Tibial nerve (tissue), 4 donors: Measurements from ENCODE around the gene ISOC2.

Experiments used
- EP300 ChIP-seq, 2 donors: sonication (generic); formaldehyde crosslinking; IDR thresholded peaks; one replicate each; pipeline ENCODE4 v1.6.1; 2017; ENCODE audit warnings: antibody characterized with exemption in 2 of 2, mild to moderate bottlenecking in 1 of 2
- POLR2A ChIP-seq, 2 donors: fragments of 450-650 bp; IDR thresholded peaks; one replicate each; pipeline ENCODE4 v1.6.1; 2017; ENCODE audit warnings: antibody characterized with exemption in 2 of 2, mild to moderate bottlenecking in 2 of 2, moderate library complexity in 2 of 2
- TF ChIP-seq, protein P1 (sequence below), 5 experiments: fragments of 200-600 bp in 3 of 5; fragments of 450-650 bp in 2 of 5; sonication (generic) in 3 of 5; IDR thresholded peaks; one replicate each; pipeline ENCODE4 v1.5.1; 2016 to 2019; ENCODE audit warnings: antibody characterized with exemption in 5 of 5, mild to moderate bottlenecking in 3 of 5, moderate library complexity in 2 of 5

DNA sequence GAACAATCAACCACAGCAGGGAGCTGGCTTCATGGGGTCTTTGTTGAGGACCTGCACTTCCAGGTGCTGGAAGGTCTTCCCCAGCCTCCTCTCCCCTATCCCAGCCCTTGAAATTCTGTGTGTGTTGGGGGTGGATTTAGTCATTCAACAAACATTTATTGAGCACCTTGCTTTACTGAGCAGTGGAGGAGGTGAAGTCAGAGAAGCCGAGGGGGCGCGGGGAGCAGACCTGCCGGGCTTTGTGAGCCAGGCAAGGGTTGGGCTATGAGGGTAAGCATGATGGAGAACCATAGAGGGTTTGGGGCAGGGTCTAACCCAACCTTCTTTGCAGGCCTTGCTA, 6.6 kb upstream of the ISOC2 start:
- TF ChIP-seq POLR2A (IDR thresholded peaks at IDR 0.05) = no peak
- TF ChIP-seq, protein P1, sequence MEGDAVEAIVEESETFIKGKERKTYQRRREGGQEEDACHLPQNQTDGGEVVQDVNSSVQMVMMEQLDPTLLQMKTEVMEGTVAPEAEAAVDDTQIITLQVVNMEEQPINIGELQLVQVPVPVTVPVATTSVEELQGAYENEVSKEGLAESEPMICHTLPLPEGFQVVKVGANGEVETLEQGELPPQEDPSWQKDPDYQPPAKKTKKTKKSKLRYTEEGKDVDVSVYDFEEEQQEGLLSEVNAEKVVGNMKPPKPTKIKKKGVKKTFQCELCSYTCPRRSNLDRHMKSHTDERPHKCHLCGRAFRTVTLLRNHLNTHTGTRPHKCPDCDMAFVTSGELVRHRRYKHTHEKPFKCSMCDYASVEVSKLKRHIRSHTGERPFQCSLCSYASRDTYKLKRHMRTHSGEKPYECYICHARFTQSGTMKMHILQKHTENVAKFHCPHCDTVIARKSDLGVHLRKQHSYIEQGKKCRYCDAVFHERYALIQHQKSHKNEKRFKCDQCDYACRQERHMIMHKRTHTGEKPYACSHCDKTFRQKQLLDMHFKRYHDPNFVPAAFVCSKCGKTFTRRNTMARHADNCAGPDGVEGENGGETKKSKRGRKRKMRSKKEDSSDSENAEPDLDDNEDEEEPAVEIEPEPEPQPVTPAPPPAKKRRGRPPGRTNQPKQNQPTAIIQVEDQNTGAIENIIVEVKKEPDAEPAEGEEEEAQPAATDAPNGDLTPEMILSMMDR (IDR thresholded peaks at IDR 0.05) = peak in 2 of 5 experiments; percentile 13 to 30
- TF ChIP-seq EP300 (IDR thresholded peaks at IDR 0.05) = no peak
